ENCODE data around the gene RALGAPB. TPM values are rescaled to one million over a fixed set of nuclear protein-coding genes. Genes with fewer than 3 reads are reported as not detected.

RALGAPB gene
- total and polyA plus RNA-seq, 12 donors, result 8.4 to 28.2 (median 25.6) TPM

DNA sequence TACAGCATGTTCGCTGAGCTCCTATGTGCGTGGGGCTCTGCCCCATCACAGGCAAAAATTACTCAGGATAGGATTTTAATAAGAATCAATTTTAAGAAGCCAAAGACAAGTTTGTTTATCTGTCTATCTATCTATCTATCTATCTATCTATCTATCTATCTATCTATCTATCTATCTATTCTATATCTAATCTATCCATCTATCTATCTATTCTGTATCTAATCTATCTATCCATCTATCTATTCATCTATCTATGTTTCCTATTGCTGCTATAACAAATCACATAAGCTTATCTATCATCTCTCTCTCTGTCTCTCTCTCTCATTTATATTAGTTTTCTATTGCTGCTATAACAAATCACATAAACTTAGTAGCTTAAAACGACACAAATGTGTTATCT is 130.6 kb downstream of the RALGAPB start:
- Histone ChIP-seq H3K4me1 (peaks cover 0 to 21% (median 5%) of the 10 kb centered on the region in 9 donors), H3K4me3 (no peak overlapping the region), H3K9me3 (no peaks in the 10 kb centered on the region), H3K27ac (no peak overlapping the region), H3K27me3 (peaks cover 4 to 74% (median 54%) of the 10 kb centered on the region in 7 donors), H3K36me3 (no peaks in the 10 kb centered on the region)
- TF ChIP-seq, protein P1, sequence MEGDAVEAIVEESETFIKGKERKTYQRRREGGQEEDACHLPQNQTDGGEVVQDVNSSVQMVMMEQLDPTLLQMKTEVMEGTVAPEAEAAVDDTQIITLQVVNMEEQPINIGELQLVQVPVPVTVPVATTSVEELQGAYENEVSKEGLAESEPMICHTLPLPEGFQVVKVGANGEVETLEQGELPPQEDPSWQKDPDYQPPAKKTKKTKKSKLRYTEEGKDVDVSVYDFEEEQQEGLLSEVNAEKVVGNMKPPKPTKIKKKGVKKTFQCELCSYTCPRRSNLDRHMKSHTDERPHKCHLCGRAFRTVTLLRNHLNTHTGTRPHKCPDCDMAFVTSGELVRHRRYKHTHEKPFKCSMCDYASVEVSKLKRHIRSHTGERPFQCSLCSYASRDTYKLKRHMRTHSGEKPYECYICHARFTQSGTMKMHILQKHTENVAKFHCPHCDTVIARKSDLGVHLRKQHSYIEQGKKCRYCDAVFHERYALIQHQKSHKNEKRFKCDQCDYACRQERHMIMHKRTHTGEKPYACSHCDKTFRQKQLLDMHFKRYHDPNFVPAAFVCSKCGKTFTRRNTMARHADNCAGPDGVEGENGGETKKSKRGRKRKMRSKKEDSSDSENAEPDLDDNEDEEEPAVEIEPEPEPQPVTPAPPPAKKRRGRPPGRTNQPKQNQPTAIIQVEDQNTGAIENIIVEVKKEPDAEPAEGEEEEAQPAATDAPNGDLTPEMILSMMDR (IDR thresholded peaks at IDR 0.05), result no peak
- DNase-seq, result no peak
- intact Hi-C loops (cut with DNase I), result no loop called here
- ATAC-seq, result no peak
- 73 to 87% methylated on average over 3 of the region's 3 CpGs for WGBS, 2 donors

DNA sequence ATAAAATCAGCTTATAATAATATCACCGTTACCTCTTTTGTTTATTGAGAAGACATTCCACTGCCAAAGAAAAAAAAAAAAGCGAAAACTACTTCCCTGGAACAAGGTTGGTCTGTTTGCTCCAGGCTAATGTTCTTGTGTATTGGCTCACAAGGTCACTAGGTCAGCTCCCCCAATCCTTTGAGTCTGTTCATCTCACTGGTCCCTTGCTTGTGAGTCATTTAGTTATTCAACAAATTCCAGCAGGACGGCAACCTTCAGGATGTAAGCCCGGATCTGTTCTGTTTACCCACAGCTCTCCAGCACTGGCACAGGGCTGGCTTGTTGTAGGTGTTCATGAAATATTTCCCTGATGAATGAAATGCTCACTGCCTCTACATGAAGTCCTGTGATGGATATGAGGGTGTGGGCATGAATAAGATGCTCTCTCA is 132.2 kb downstream of the RALGAPB start:
- intact Hi-C loops (cut with DNase I), result no loop called here
- no peak overlapping the region for H3K27ac ChIP-seq
- ATAC-seq, result no peak
- no peak for DNase-seq
- no peaks in the 10 kb centered on the region for H3K36me3 ChIP-seq
- H3K4me3 ChIP-seq, result no peak overlapping the region
- peaks cover 4 to 69% (median 44%) of the 10 kb centered on the region in 7 donors for H3K27me3 ChIP-seq
- TF ChIP-seq, protein P1 (IDR thresholded peaks at IDR 0.05), result no peak
- no peaks in the 10 kb centered on the region for H3K9me3 ChIP-seq
- peaks cover 0 to 16% (median under 1%) of the 10 kb centered on the region in 9 donors for H3K4me1 ChIP-seq
- WGBS, 2 donors, result 53 to 75% methylated on average over 4 of the region's 4 CpGs

DNA sequence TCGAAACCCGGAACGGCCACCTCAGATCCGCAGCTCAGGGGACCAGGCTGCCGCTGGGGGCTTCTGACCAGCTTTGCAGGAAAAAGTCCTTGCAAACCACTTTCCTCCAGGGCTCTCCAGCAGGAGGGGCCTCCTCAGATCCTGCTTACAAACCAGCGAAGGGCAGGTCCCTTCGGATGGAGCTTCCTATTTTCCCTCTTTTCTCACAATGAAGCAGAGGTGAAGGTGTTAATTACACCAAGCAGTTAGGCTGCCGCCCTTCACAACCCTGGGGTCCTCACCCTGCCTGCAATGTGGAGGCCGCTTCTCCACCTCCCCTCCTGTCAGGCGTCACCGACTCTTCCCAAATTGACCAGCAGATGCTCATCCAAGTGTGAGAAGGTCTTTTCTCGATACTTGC is 134.7 kb downstream of the RALGAPB start:
- no peak for ATAC-seq
- Histone ChIP-seq H3K27ac (no peak overlapping the region), H3K36me3 (no peaks in the 10 kb centered on the region), H3K4me1 (no peaks in the 10 kb centered on the region), H3K4me3 (no peak overlapping the region), H3K27me3 (peaks cover 0 to 61% (median 30%) of the 10 kb centered on the region in 7 donors), H3K9me3 (no peaks in the 10 kb centered on the region)
- intact Hi-C loops (cut with DNase I), result no loop called here
- no peak for DNase-seq
- 39% methylated on average over 12 of the region's 12 CpGs for WGBS, 2 donors
- TF ChIP-seq, protein P1 (IDR thresholded peaks at IDR 0.05), result no peak

DNA sequence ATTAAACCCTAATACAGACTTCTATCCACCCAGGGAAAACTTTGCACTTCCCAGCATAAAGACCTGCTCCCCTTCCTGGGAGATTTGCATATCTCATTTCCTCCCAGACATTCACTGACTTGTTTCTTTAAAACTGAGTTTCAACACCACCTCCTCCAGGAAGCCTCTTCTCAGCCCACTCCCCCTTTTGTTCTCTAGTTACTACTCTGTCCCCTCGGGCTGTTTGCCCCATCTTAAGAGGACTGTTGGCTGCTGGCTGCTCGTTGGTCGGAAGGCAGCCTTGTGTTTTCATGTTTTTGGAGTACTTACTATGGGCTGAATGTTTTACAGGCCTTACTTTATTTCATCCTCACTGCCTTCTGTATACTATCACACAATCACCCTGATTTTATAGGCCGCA is 135.5 kb downstream of the RALGAPB start:
- 71 to 74% methylated on average over 4 of the region's 4 CpGs for WGBS, 2 donors
- H3K27me3 ChIP-seq, result peaks cover 0 to 52% (median 29%) of the 10 kb centered on the region in 7 donors

More for the DNA sequence above, 135.5 kb downstream of the RALGAPB start:
- DNase-seq, result no peak
- Histone ChIP-seq H3K4me1 (no peaks in the 10 kb centered on the region), H3K27ac (no peak overlapping the region), H3K9me3 (no peaks in the 10 kb centered on the region), H3K4me3 (no peak overlapping the region), H3K36me3 (no peaks in the 10 kb centered on the region)
- intact Hi-C loops (cut with DNase I), result no loop called here
- TF ChIP-seq, protein P1 (IDR thresholded peaks at IDR 0.05), result no peak
- no peak for ATAC-seq
